Activated CD4-positive, alpha-beta T cell treated with anti-CD3 and anti-CD28 coated beads for 1 hour (primary cell): ENCODE measurements around the gene BTBD16.

Experiments
- DNase-seq: peaks from one replicate; pipeline ENCODE4 v3.0.0-alpha.2; 2020

BTBD16 gene

GRCh38 chr10:122347170-122347841 is 76.2 kb downstream of the BTBD16 start:
- no peak for DNase-seq

GRCh38 chr10:122348512-122348911 is 77.4 kb downstream of the BTBD16 start:
- no peak for DNase-seq

GRCh38 chr10:122348935-122349361 is 77.9 kb downstream of the BTBD16 start:
- no peak for DNase-seq

GRCh38 chr10:122349758-122350369 is 78.8 kb downstream of the BTBD16 start:
- DNase-seq: no peak

GRCh38 chr10:122350893-122351292 is 79.8 kb downstream of the BTBD16 start:
- DNase-seq: no peak

- no peak for DNase-seq
These were observed 81.9 kb downstream of the BTBD16 start for GRCh38 chr10:122352817-122353525.

GRCh38 chr10:122354383-122354782 is 83.3 kb downstream of the BTBD16 start:
- no peak for DNase-seq

- DNase-seq: no peak
These were observed 86.6 kb downstream of the BTBD16 start for GRCh38 chr10:122357685-122358084.

GRCh38 chr10:122359621-122360020 is 88.5 kb downstream of the BTBD16 start:
- no peak for DNase-seq

- no peak for DNase-seq
These were observed 90.0 kb downstream of the BTBD16 start for GRCh38 chr10:122361046-122361445.

- DNase-seq: no peak
These were observed 91.0 kb downstream of the BTBD16 start for GRCh38 chr10:122362031-122362592.

GRCh38 chr10:122362621-122363020 is 91.5 kb downstream of the BTBD16 start:
- DNase-seq: no peak

- no peak for DNase-seq
These were observed 92.2 kb downstream of the BTBD16 start for GRCh38 chr10:122363311-122363710.

GRCh38 chr10:122363722-122364463 is 92.8 kb downstream of the BTBD16 start:
- no peak for DNase-seq

- DNase-seq: no peak
These were observed 97.6 kb downstream of the BTBD16 start for GRCh38 chr10:122368502-122369254.

- DNase-seq: no peak
These were observed 102.0 kb downstream of the BTBD16 start for GRCh38 chr10:122373108-122373507.

GRCh38 chr10:122373721-122374120 is 102.6 kb downstream of the BTBD16 start:
- no peak for DNase-seq

GRCh38 chr10:122374237-122374858 is 103.3 kb downstream of the BTBD16 start, which contains the start of gene PLEKHA1:
PLEKHA1 (plus strand) TSS chr10:122374708; CDS start chr10:122393201, 18,493 bp downstream.
- peak; percentile 91 for DNase-seq

GRCh38 chr10:122374859-122375678 is 104.0 kb downstream of the BTBD16 start:
- DNase-seq: peak; percentile 53

- no peak for DNase-seq
These were observed 104.6 kb downstream of the BTBD16 start for GRCh38 chr10:122375679-122376160.
